Testis (tissue), 2 donors: ENCODE data around the gene WASHC2C.
"Not testable (repeated sequence)": the region's sequence is repeated elsewhere in the genome, so short reads cannot be mapped to it uniquely, and the experiment has no call there.

Source experiments
- CTCF ChIP-seq, 3 experiments: fragments of 450-650 bp in 2 of 3; fragments of 200-600 bp in 1 of 3; sonication (generic) in 1 of 3; IDR thresholded peaks; one replicate each; pipeline ENCODE4 v1.5.1; 2016 to 2019; ENCODE audit warnings: antibody characterized with exemption in 3 of 3, mild to moderate bottlenecking in 2 of 3, moderate library complexity in 1 of 3
- POLR2A ChIP-seq: fragments of 450-650 bp; IDR thresholded peaks from one replicate; pipeline ENCODE4 v1.6.1; 2017; ENCODE audit warnings: antibody characterized with exemption, mild to moderate bottlenecking, moderate library complexity

GRCh38 chr10:45751141-45751540 lies 24.1 kb downstream of the WASHC2C start:
- TF ChIP-seq CTCF (IDR thresholded peaks at IDR 0.05); POLR2A: not testable (repeated sequence)
